Fibroblast of the conjunctiva (primary cell): ENCODE results near the gene GPC6.
A peak's percentile ranks its signal among the peaks of the same experiment; 100 is the strongest.

Experiments
- DNase-seq: peaks from one replicate; pipeline ENCODE4 v3.0.0-alpha.2; 2010; ENCODE audit warnings: low read depth

GPC6 gene

GRCh38 chr13:93375491-93375890 lies 148.9 kb downstream of the GPC6 start:
- no peak for DNase-seq

DNA sequence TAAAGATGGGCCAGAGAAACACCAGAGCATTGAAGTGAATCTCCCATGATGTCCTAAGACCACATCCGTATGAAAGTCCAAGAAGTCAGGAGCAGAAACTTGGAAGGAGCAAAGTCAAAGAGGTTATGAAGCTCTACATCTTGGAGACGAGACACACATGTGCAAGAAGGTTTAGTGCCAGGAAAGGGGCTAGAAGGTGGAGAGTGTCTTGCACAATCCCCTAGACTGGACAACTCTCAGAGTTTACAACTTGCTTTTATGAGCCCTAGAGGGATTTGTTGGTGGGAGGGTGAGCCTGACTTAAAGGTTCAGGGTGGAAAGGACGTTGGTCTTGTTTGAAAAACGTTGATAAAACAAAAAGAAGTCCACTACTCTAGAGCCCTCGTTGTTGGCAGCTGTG lies 150.6 kb downstream of the GPC6 start:
- DNase-seq: no peak

DNA sequence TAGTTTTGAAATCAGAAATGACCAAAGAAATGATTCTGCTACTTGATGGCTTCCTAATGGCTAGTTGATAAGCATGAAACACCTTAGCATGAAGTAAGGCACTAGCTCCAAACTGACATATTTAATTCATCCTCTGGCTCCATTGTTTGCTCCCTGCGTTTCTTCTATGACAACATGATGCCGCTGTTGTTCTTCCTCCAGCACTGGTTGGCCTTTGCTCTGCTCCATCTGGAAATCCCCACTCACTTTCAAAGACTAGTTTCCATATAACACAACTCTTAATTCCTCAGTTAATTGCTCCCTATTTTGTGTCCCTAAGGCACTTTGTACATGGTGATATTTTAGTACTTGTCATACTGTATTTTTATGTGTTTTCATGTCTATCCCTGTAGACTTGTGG lies 151.6 kb downstream of the GPC6 start:
- no peak for DNase-seq

GRCh38 chr13:93386116-93386515 lies 159.5 kb downstream of the GPC6 start:
- DNase-seq: no peak

DNA sequence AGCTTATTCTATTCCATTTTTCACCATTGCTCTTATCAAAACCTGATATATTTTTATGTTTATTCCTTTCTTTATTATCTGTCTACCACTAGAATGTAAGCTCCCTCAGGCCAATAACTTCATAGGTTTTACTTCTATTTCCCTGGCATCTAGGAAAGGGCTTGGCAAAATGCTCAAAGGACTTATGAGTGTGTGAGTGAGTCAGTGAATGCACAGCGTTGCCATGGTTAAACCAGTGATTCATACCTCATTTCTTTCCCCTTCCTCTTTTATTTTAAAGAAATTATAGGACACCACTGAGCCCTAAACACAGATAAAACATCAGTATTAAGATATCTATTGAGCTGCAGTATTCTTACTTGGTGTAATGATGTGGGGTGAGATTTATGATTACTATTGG lies 162.1 kb downstream of the GPC6 start:
- peak; percentile 35 for DNase-seq

DNA sequence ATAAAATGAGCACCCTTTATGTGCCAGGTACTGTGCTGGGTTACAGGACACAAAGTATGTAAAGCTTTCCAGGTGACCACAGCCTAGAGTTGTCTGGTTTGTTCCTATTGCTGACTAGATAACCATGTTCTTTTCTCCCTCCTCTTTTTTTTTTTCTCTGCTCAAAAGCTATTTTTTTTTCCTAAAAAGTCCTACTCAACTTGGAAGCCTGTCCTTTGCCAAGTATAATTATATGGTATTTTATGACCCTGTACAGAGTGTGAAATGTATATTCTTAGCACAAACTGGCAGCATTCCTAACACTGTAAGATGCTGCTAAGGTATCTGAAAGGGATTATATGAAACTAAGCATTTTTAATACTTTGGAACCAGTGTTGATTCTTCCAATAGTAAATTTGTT lies 171.0 kb downstream of the GPC6 start:
- DNase-seq: no peak

- DNase-seq: no peak
These were observed 171.8 kb downstream of the GPC6 start for GRCh38 chr13:93398167-93399035.

GRCh38 chr13:93399212-93399611 lies 172.6 kb downstream of the GPC6 start:
- no peak for DNase-seq

GRCh38 chr13:93406136-93406535 lies 179.5 kb downstream of the GPC6 start:
- DNase-seq: no peak

DNA sequence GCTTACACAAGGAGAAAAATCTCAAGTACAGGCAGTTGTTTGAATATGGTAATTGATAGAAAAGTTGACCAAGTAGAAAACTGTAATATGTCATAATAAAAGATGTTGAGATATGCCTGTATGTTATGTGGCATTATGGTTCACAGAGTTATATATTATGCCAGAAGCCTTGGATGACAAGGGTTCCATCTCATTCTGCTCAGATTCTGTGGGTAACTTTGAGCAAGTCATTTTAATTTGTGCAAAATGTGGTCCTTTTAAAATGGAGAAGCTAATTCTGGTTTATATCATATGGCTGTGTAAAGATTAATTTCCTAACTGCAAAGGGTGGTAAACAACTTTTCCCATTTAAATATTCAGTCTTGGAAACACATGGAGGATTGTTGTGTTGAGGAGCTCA lies 180.9 kb downstream of the GPC6 start:
- DNase-seq: no peak

DNA sequence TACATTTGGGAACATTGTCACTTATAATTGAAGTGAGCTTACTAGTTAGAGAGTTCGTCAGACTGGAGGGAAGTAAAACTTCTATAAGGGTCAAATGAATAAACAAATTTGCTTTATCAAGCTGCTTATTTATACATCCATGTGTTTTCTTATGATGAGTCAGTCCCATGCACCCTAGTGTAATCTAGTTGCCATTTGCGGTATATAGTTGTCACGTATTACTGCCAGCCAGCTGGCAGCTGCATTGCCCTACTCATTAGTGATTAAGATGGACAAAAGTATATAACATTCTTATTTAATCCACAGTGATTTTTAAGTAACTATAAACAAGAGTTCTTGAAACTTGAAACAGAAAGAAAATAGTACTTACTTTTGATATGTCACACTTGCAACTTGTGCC lies 182.4 kb downstream of the GPC6 start:
- DNase-seq: no peak

DNA sequence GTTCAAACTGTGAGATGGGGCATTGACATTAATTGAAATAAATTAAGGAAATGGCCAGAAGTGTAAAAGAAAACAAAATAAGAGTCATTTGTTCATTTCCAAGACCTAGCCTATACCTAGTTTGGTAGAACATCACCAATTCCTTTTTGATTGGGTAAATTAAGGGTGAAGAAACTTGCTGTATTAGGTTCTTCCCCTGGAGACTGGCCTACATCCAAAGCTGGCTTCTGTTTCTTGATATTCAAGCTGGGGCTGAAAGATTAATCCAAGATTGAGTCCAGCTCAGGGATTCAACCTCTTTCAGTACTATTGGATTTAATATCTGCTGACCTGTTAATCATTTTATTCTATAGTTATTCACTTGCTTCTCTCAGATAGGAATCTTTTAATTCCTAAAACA lies 183.2 kb downstream of the GPC6 start:
- no peak for DNase-seq

DNA sequence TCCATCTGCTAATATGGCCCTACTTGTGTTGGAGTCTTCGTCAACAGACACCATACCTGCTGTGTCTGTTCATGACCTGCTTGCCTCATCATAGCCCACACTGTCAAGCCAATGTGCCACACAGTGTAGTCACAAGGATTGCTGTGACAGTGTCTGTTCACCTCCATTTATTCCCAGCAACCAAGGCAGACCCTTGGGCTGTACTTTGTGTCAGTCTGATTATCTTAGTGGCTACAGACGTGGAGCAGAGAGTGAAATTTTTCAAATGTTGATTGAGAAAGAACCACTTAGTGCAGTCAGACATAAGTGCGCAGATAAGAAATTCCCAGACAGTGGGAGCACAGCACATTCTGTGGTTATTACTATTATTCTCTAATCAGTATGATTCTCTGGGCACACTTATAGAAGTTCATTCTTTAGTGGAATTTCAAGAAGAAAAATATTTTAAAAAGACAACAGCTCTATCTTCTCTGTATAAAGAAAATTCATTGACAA lies 184.6 kb downstream of the GPC6 start:
- DNase-seq: no peak

DNA sequence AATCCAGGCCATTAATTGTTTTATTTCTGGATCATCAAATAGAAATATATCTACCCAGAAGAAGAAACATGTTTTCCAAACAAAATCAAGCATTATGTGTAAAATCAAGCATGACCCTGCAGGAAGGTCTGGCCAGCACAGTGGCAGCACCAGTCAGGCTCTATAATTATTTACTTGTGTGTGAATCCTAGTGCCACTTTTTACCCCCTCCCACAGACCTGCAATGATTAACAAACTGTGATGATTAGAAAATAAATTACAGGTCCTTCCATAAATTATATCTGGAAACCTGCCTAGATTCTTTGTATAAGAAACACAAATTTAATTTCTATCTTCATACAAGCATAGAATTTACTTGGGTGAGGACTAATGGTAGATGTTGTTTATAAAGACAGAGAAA lies 186.1 kb downstream of the GPC6 start:
- DNase-seq: no peak

DNA sequence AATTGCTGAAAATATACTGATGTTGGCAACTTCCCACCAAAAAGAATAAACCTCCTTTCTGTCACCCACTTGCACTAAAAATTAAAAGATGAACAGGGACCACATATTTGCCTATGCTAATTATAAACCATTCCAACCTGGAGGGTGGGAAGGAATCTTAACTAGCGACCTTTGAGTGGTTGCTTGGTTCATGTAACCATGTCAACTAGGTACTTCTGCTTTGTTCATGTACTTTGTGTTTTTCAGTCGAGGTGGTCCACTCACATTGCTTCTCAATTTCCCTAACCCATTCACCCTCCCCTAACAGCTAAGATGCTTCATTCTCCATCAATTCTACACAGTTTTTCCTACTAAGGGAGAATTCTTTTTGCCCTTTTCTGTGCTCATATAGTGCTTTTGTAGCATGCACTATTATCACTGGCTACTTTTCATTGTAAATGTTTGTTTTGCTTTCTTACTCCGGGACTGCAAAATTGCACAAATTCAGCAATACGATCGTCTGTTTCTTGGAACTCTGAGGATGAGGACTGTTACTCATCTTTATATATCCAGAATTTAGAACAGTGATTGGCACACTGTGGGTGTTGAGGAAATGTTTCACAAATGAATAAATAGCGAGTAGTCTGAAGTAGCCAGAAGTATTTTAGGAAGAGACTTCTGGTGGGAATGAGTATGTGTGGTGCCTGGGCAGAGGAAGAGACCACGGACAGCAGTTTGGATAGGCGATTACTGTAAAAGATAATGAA lies 187.5 kb downstream of the GPC6 start:
- DNase-seq: no peak

DNA sequence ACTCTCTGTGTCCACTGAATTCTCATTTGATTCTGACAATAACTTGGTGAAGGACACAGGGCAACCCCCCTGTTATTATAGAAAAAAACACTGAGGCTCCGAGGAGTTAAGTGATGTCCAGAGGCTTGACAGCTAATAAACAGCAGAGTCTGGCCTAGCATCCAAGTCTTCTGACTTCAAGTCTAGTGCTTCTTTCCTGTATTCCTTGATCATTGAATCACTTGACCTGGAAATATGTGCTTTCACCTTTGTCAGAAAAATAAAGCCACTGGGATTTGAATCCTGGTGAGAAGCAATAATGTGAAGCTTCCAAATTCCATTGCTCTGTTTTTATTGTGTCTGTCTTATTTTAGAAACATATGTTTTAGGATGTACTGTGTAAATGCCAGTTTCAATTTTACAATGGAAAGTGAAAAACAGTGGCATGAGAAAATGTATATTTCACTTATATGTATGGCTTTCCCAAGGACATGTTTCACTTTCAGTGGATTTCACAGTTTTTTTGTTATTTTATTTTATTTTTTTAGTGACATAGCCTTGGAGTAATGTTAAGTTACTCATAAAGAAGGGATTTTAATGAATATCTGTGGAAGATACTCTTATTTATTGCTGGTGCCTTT lies 190.2 kb downstream of the GPC6 start:
- DNase-seq: no peak

GRCh38 chr13:93418398-93418797 lies 191.8 kb downstream of the GPC6 start:
- DNase-seq: no peak

GRCh38 chr13:93420206-93420605 lies 193.6 kb downstream of the GPC6 start:
- no peak for DNase-seq

GRCh38 chr13:93420887-93421286 lies 194.3 kb downstream of the GPC6 start:
- no peak for DNase-seq

DNA sequence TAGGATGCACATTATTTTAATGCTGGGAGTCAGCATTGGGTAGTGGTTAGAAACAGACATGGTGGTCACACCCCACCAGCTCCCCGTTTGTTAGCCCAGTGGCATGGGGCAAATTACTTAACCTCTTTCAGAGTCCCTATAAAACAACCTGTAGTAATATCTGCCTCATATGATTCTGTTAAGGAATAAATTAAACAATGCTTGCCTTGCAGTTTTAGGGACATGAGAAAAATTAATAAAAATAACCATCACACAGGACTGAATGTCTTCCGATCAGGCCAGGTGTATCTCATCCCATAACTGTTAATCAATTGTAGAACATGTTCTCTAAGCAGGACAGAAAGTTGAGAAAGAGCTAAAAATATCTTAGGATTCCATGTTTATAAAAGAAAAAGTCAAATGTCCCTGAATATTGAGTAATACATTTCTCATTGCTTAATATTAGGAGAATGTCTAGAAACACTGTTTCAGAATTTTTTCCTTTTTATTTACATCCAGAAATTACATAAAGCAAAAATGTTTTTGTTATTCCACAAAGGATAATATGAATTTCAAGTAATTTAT lies 196.5 kb downstream of the GPC6 start:
- no peak for DNase-seq

- DNase-seq: no peak
These were observed 198.8 kb downstream of the GPC6 start for GRCh38 chr13:93425411-93425810.

GRCh38 chr13:93430381-93430780 lies 203.8 kb downstream of the GPC6 start:
- no peak for DNase-seq

DNA sequence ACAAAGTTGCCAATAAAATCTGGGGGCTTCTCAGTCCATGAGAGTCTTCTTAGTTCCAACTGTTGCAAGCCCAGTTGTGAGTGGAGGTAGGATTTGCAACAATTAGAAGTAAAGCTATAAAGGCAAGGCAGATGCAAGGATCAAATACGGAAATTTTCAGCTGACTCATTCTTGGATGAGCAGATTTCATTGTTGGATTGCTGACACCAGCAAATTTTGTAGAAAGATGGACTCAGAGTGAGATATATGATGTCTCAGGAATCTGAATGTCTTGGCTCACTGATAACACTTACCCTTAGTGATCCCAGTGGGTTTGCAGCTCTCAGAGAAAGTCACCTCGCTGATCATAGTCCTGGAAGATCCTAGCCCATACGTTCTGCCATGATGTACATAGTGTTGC lies 209.0 kb downstream of the GPC6 start:
- no peak for DNase-seq
